ENCODE data around the gene ARAP1.

- TF ChIP-seq POLR2AphosphoS5 (IDR thresholded peaks at IDR 0.05; ENCODE audit: low read depth): no peak
- no peak for TF ChIP-seq CTCF (IDR thresholded peaks at IDR 0.05; ENCODE audit: insufficient read depth, low read length)
These were observed 6.1 kb upstream of the ARAP1 start for GRCh38 chr11:72758304-72758689.
